ENCODE results near the gene AGRN.
A peak's percentile ranks its signal among the peaks of the same experiment; 100 is the strongest.
"Not testable (repeated sequence)": the region's sequence is repeated elsewhere in the genome, so short reads cannot be mapped to it uniquely, and the experiment has no call there.

The AGRN gene

GRCh38 chr1:981955-982558 lies 37.9 kb upstream of the AGRN start, which contains the start of gene PERM1:
Gene PERM1, minus strand, starts transcription at chr1:982093. Its CDS starts 1,064 bp downstream, at chr1:981029.
- DNase-seq (ENCODE audit: low spot score), result no peak

GRCh38 chr1:982765-983436 lies 37.0 kb upstream of the AGRN start:
- DNase-seq (ENCODE audit: low spot score), result no peak

- peak; percentile 62 for DNase-seq (ENCODE audit: low spot score)
These were observed 36.0 kb upstream of the AGRN start for GRCh38 chr1:983798-984475.

- DNase-seq (ENCODE audit: low spot score), result no peak
These were observed 35.5 kb upstream of the AGRN start for GRCh38 chr1:984476-984814.

GRCh38 chr1:985126-985525 lies 34.8 kb upstream of the AGRN start:
- DNase-seq (ENCODE audit: low spot score), result no peak

DNA sequence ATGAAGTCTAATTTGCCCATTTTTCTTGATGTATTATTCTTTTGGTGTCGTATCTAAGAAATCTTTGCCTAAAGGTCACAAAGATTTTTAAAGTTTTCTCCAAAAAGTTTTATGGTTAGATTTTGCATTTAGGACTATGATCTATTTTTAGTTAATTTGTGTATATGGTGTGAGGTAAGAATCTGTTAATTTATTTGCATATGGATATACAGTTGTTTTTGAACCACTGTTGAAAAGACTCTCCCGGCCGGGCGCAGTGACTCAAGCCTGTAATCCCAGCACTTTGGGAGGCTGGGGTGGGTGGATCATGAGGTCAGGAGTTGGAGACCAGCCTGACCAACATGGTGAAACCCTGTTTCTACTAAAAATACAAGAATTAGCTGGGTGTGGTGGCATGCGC lies 31.9 kb upstream of the AGRN start:
- DNase-seq (ENCODE audit: low spot score), result not testable (repeated sequence)

- DNase-seq (ENCODE audit: low spot score), result not testable (repeated sequence)
These were observed 28.6 kb upstream of the AGRN start for GRCh38 chr1:991275-991674.

DNA sequence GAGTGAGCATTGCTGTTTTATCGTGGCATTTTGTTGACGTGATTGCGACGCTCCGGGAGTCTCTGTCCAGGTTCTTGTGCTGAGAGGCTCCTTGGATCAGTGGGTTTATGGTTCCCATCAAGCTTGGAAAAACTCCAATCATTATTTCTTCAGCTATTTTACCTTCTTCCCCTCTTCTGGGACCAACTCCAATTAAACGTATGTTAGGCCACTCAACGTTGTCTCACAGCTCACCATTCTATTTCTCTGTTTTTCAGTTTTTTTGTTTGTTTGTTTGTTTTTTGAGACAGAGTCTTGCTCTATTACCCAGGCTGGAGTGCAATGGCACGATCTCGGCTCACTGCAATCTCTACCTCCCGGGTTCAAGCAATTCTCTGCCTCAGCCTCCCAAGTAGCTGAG lies 28.0 kb upstream of the AGRN start:
- no peak for DNase-seq (ENCODE audit: low spot score)

DNA sequence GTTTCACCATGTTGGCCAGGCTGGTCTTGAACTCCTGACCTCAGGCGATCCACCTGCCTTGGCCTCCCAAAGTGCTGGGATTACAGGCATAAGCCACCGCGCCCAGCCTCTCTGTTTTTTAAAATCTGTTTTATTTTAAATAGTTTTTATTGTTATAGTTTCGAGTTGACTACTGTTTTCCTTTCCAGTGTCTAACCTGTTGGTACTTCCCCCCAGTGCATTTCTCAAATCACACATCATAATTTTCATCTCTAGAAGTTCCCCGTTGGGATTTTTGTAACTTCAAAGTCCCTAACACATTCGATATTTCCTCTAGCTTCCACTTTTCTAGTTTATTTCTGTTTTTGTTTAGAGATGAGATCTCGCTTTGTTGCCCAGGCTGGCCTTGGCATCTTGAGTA lies 27.6 kb upstream of the AGRN start:
- DNase-seq (ENCODE audit: low spot score), result no peak

- no peak for DNase-seq (ENCODE audit: low spot score)
These were observed 26.4 kb upstream of the AGRN start for GRCh38 chr1:993379-993995.

GRCh38 chr1:994546-994945 lies 25.4 kb upstream of the AGRN start:
- DNase-seq (ENCODE audit: low spot score), result not testable (repeated sequence)

DNA sequence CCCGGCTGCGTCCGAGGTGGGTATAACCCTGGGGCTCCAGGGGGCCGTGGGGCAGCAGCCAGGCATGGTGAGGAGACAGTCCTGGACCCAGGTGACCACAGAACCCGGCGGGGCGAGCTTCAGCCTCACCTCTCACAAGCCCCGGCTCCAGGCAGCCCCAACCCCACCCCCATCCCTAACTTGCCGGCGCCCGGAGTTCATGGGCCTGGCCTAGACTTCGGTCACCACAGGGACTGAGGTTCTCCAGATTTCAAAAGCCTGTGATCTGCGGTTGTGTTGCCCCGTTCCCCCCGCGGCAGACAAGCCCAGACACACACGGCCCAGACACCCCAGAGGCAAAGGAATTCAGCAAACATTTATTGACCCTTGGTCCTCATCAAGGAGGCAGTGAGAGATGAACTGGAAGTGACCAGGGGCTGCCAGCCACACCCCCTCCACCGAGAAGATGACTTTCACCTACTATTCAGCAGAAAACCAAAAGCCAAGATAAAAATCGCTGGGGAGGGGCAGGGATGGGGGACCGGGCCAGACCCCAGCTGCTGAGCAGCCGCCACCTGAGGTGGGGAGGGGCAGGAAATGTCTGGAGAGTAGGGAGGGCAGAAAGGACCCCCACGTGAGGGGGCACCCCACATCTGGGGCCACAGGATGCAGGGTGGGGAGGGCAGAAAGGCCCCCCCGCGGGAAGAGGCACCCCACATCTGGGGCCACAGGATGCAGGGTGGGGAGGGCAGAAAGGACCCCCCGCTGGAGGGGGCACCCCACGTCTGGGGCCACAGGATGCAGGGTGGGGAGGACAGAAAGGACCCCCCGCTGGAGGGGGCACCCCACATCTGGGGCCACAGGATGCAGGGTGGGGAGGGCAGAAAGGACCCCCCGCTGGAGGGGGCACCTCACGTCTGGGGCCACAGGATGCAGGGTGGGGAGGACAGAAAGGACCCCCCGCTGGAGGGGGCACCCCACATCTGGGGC lies 24.0 kb upstream of the AGRN start:
- no peak for DNase-seq (ENCODE audit: low spot score)

DNA sequence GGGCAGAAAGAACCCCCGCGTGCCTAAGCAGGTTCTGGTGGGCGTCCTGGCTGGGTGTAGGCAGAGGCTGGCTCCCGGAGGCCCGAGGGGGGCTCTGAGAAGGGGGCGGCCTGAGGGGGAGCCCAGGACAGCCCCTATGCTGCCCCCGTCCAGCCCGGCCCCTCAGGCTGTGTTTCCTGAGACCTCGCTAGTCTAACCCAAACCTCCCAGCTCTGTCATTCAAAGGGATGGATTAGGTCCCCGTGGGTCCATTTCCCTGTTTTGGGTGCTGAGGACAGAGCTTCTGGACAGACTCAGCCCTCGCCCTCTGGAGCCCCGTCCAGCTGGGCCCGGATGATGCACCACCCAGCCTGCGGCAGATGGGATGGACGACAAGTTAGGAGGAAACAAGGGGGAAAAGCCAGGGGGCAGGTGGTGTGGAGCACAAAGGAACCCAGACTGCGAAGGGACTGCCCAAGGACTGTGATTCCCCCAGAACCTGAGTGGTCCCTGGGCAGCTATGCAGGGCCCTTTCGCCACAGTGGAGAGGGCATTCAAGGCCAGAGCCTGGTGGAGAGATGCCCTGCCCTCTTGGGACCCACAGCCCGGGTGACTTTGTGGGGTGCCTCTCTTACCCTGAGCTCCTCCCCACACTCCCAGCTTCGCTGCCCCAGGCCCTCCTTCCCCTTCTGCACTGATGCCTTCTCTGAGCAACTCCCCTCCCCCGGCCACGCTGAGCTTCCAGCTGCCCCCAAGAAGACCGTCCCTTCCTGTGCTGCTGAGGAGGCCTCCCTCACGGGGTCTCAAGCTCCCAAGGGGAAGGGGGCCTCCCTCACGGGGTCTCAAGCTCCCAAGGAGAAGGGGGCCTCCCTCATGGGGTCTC lies 22.8 kb upstream of the AGRN start:
- DNase-seq (ENCODE audit: low spot score), result no peak

- no peak for DNase-seq (ENCODE audit: low spot score)
These were observed 22.3 kb upstream of the AGRN start for GRCh38 chr1:997713-997992.

DNA sequence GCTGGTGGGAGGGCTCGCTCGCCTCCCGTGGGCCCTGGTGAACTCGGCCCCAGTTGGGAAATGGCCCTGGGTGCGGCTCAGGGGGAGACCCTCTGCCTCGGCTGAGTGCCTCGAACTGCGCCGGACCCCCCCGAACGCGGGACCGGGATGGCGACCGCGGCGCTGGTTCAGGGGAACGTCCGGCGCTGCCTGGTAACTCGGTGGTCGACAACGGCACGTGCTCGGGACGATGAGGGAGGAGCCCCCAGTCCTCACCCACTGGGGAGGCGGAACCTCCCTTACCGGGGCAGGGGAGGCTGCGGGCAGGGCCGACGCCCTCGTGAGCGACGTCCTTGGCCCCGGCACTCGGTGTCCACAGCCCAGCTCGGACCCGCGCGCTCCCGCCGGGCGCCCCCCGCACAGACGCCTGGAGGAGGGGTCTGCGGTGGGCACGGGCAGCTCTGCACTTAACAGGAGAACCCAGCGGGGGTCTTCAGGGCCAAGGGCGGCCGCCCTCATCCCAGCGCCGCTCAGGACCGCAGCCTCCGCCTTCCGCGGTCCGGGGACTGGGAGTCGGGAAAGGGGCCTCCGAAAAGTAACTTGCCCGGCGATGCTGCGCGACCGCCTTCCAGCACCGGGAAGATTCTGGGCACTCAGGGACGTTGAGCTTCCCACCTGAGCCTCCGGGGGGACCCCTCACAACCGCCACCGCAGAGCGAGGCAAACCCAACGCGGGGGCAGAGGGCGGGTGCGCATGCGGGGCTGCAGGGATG lies 21.8 kb upstream of the AGRN start:
- no peak for DNase-seq (ENCODE audit: low spot score)

DNA sequence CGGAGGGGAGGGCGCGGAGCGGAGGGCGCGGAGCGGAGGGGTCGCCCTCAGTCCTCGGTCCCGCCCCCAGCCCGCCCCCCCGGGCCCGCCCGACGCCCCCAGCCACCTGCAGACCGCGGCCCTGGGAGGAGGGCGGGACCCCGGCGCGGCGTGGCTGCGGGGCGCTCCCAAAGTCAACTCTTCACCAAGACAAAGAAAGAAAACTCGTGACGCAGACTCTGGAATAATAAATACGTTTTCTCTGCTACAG lies 21.2 kb upstream of the AGRN start:
- no peak for DNase-seq (ENCODE audit: low spot score)

- no peak for DNase-seq (ENCODE audit: low spot score)
These were observed 20.8 kb upstream of the AGRN start for GRCh38 chr1:998995-999724.

GRCh38 chr1:999725-1000356 lies 20.1 kb upstream of the AGRN start, which contains the start of gene HES4:
Gene HES4, minus strand, starts transcription at chr1:1000097. Its CDS starts 124 bp downstream, at chr1:999973.
- no peak for DNase-seq (ENCODE audit: low spot score)

- no peak for DNase-seq (ENCODE audit: low spot score)
These were observed 19.4 kb upstream of the AGRN start for GRCh38 chr1:1000357-1001056.

Measured in NAMALWA (cell line).